GM12878 (cell line): ENCODE measurements around the gene INTS6. TPM values are rescaled to one million over a fixed set of nuclear protein-coding genes. Genes with fewer than 3 reads are reported as not detected.

Experiments
- BMI1 ChIP-seq: fragments of 450-650 bp; IDR thresholded peaks from 2 replicates; pipeline ENCODE4 v1.6.1; 2016; ENCODE audit warnings: mild to moderate bottlenecking, moderate library complexity, borderline replicate concordance
- CHD4 ChIP-seq: fragments of 200-600 bp; sonication (generic); IDR thresholded peaks from 2 replicates; pipeline ENCODE4 v1.6.1; 2016; ENCODE audit warnings: mild to moderate bottlenecking
- CREM ChIP-seq: IDR thresholded peaks from 2 replicates; pipeline ENCODE4 v1.6.1; 2014; ENCODE audit warnings: antibody characterized with exemption, low read depth
- ESRRA ChIP-seq: IDR thresholded peaks from 2 replicates; pipeline ENCODE4 v1.6.1; 2012; ENCODE audit warnings: mild to moderate bottlenecking, low read length, improper control_type of control experiment
- EZH2 ChIP-seq: IDR thresholded peaks from 2 replicates; pipeline ENCODE4 v1.6.1; 2012; ENCODE audit warnings: low read depth, mild to moderate bottlenecking, control low read depth, inconsistent platforms, low read length, borderline replicate concordance; ENCODE audit not compliant: control insufficient read depth
- HDAC6 ChIP-seq: fragments of 200-600 bp; sonication (generic); IDR thresholded peaks from one replicate; pipeline ENCODE4 v1.8.0; 2017; ENCODE audit warnings: antibody characterized with exemption; ENCODE audit not compliant: unreplicated experiment
- LARP7 ChIP-seq: fragments of 450-650 bp; IDR thresholded peaks from 2 replicates; pipeline ENCODE4 v1.6.1; 2017; ENCODE audit warnings: mild to moderate bottlenecking
- NRF1 ChIP-seq: conservative IDR thresholded peaks from 2 replicates; pipeline ENCODE4 v1.6.1; 2011; ENCODE audit warnings: mild to moderate bottlenecking, low read depth, low read length, improper control_type of control experiment
- PAX8 ChIP-seq: fragments of 450-650 bp; IDR thresholded peaks from 2 replicates; pipeline ENCODE4 v1.6.1; 2017; ENCODE audit warnings: mild to moderate bottlenecking, moderate library complexity
- POU2F2 ChIP-seq: IDR thresholded peaks from 3 replicates; pipeline ENCODE4 v1.6.1; 2011; ENCODE audit warnings: low read depth, mild to moderate bottlenecking, low read length, borderline replicate concordance
- RB1 ChIP-seq: fragments of 450-650 bp; formaldehyde crosslinking; IDR thresholded peaks from 2 replicates; pipeline ENCODE4 v1.6.1; 2017; ENCODE audit warnings: mild to moderate bottlenecking, borderline replicate concordance
- RFX5 ChIP-seq: IDR thresholded peaks from 2 replicates; pipeline ENCODE4 v1.6.1; 2011; ENCODE audit warnings: low read depth, low read length, improper control_type of control experiment
- SIN3A ChIP-seq: IDR thresholded peaks from 2 replicates; pipeline ENCODE4 v1.6.1; 2012; ENCODE audit warnings: low read depth, low read length, improper control_type of control experiment
- TAF1 ChIP-seq: IDR thresholded peaks from 2 replicates; pipeline ENCODE4 v1.6.1; 2011; ENCODE audit warnings: mild to moderate bottlenecking, low read depth, low read length, borderline replicate concordance
- TCF7 ChIP-seq: IDR thresholded peaks from 2 replicates; pipeline ENCODE4 v1.6.1; 2014; ENCODE audit warnings: antibody characterized with exemption, borderline replicate concordance
- polyA plus RNA-seq, 11 experiments: library from polyadenylated mRNA; depleted of rRNA in 4 of 11; unstranded in 6 of 11; stranded (reverse) in 5 of 11; fragments of >200 nt; fragmentation: Nextera tagmentation in 4 of 11; fragmentation: Illumina TruSeq in 1 of 11; extraction: Ambion mirVana in 4 of 11; extraction: Trizol in 1 of 11; gene quantifications; 1 replicate in 1 of 11; 2 replicates in 10 of 11; pipeline versions ENCODE4 v1.2.1 to v1.2.3, GENCODE V29; 2011 to 2016; ENCODE audit warnings: inconsistent platforms in 2 of 11, missing spikeins in 2 of 11, low read depth in 1 of 11
- total RNA-seq, 4 experiments: library from RNA; depleted of rRNA in 3 of 4; stranded (reverse); fragments of >200 nt in 3 of 4; fragmentation: Illumina TruSeq in 1 of 4; extraction: Trizol in 1 of 4; gene quantifications; 2 replicates each; pipeline versions ENCODE4 v1.2.1 to v1.2.3, GENCODE V29; 2013 to 2021
- TF ChIP-seq, protein P1 (sequence below): fragments of 450-650 bp; IDR thresholded peaks from 2 replicates; pipeline ENCODE4 v1.6.1; 2016; ENCODE audit warnings: mild to moderate bottlenecking, moderate library complexity, borderline replicate concordance
- TF ChIP-seq, protein P2 (sequence below): fragments of 150-350 bp; IDR thresholded peaks from 2 replicates; pipeline ENCODE4 v1.6.1; 2014; ENCODE audit warnings: mild to moderate bottlenecking, low read depth, low read length
- TF ChIP-seq, protein P3 (sequence below): fragments of 450-650 bp; IDR thresholded peaks from 2 replicates; pipeline ENCODE4 v1.6.1; 2018; ENCODE audit warnings: borderline replicate concordance, mild to moderate bottlenecking; ENCODE audit not compliant: partially characterized antibody
- TF ChIP-seq, protein P4 (sequence below): fragments of 450-650 bp; IDR thresholded peaks from 2 replicates; pipeline ENCODE4 v1.6.1; 2018; ENCODE audit warnings: mild to moderate bottlenecking, low read depth, moderate library complexity; ENCODE audit not compliant: partially characterized antibody

INTS6 gene
- total and polyA plus RNA-seq, 10 of the 15 experiments (the other 5 are each of a cell fraction or from before 2014, with no cell fraction given), result 7.2 to 57.7 (median 30.9) TPM

DNA sequence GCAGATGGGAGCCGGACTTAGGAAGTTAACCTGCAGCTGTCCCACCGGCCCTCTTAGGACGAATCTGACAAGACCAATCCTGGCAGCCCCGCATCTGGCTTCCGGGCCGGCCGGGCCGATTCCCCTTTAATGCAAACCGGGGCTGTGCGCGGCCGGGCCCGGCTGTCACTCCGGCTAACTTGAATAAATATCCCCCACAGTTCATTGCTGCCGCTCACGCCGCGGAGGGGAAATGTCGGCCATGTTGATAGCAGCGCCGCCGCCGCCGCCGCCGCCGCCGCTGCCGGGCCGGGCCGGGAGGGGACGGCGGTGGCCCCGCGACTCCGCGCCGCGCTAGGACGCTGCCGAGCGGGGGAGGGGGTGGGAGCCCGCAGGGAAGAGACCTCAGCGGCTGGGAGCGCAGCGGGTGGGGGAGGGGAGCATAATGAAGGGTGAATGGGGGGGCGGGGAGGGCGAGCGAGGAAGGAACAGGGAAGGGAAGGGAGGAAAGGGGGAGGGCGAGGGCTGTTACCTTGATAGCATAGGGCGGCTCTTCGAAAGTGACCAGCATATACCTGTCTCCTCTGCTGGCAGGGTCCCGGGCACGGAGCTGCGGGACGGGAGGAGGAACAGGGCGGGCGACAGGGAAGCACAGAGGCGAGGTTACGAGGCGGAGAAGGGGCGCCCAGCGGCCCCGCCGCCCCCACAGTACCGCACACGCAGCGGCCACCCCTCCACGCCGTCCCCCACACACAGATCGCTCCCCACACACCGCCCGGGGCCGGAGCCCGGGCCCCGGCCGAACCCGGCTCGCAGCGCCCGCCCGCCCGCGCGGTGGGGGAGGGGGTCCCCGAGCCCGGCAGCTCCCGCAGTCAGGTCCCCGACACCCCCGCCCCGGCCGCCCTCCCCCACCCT is 1.1 kb downstream of the INTS6 start (continued):
- TF ChIP-seq, protein P1, sequence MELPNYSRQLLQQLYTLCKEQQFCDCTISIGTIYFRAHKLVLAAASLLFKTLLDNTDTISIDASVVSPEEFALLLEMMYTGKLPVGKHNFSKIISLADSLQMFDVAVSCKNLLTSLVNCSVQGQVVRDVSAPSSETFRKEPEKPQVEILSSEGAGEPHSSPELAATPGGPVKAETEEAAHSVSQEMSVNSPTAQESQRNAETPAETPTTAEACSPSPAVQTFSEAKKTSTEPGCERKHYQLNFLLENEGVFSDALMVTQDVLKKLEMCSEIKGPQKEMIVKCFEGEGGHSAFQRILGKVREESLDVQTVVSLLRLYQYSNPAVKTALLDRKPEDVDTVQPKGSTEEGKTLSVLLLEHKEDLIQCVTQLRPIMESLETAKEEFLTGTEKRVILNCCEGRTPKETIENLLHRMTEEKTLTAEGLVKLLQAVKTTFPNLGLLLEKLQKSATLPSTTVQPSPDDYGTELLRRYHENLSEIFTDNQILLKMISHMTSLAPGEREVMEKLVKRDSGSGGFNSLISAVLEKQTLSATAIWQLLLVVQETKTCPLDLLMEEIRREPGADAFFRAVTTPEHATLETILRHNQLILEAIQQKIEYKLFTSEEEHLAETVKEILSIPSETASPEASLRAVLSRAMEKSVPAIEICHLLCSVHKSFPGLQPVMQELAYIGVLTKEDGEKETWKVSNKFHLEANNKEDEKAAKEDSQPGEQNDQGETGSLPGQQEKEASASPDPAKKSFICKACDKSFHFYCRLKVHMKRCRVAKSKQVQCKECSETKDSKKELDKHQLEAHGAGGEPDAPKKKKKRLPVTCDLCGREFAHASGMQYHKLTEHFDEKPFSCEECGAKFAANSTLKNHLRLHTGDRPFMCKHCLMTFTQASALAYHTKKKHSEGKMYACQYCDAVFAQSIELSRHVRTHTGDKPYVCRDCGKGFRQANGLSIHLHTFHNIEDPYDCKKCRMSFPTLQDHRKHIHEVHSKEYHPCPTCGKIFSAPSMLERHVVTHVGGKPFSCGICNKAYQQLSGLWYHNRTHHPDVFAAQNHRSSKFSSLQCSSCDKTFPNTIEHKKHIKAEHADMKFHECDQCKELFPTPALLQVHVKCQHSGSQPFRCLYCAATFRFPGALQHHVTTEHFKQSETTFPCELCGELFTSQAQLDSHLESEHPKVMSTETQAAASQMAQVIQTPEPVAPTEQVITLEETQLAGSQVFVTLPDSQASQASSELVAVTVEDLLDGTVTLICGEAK, result no peak
- TF ChIP-seq NRF1 (no peak), TAF1 (peak; percentile 70; the same call in 1 of the 2 replicates), TCF7 (no peak), EZH2 (no peak), POU2F2 (peak; percentile 75; the same call in 1 of the 3 replicates), CHD4 (no peak), RFX5 (no peak), RB1 (no peak), LARP7 (peak; percentile 23; the same call in 1 of the 2 replicates), CREM (no peak; the same call in 1 of the 2 replicates), HDAC6 (no peak), ESRRA (no peak), PAX8 (no peak), BMI1 (no peak), SIN3A (0 out of 2 replicates have a peak, but pooled peaks have one; percentile 23)
- TF ChIP-seq, protein P2, sequence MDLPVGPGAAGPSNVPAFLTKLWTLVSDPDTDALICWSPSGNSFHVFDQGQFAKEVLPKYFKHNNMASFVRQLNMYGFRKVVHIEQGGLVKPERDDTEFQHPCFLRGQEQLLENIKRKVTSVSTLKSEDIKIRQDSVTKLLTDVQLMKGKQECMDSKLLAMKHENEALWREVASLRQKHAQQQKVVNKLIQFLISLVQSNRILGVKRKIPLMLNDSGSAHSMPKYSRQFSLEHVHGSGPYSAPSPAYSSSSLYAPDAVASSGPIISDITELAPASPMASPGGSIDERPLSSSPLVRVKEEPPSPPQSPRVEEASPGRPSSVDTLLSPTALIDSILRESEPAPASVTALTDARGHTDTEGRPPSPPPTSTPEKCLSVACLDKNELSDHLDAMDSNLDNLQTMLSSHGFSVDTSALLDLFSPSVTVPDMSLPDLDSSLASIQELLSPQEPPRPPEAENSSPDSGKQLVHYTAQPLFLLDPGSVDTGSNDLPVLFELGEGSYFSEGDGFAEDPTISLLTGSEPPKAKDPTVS, result no peak
- TF ChIP-seq, protein P3, sequence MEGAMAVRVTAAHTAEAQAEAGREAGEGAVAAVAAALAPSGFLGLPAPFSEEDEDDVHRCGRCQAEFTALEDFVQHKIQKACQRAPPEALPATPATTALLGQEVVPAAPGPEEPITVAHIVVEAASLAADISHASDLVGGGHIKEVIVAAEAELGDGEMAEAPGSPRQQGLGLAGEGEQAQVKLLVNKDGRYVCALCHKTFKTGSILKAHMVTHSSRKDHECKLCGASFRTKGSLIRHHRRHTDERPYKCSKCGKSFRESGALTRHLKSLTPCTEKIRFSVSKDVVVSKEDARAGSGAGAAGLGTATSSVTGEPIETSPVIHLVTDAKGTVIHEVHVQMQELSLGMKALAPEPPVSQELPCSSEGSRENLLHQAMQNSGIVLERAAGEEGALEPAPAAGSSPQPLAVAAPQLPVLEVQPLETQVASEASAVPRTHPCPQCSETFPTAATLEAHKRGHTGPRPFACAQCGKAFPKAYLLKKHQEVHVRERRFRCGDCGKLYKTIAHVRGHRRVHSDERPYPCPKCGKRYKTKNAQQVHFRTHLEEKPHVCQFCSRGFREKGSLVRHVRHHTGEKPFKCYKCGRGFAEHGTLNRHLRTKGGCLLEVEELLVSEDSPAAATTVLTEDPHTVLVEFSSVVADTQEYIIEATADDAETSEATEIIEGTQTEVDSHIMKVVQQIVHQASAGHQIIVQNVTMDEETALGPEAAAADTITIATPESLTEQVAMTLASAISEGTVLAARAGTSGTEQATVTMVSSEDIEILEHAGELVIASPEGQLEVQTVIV, result no peak
- TF ChIP-seq, protein P4, sequence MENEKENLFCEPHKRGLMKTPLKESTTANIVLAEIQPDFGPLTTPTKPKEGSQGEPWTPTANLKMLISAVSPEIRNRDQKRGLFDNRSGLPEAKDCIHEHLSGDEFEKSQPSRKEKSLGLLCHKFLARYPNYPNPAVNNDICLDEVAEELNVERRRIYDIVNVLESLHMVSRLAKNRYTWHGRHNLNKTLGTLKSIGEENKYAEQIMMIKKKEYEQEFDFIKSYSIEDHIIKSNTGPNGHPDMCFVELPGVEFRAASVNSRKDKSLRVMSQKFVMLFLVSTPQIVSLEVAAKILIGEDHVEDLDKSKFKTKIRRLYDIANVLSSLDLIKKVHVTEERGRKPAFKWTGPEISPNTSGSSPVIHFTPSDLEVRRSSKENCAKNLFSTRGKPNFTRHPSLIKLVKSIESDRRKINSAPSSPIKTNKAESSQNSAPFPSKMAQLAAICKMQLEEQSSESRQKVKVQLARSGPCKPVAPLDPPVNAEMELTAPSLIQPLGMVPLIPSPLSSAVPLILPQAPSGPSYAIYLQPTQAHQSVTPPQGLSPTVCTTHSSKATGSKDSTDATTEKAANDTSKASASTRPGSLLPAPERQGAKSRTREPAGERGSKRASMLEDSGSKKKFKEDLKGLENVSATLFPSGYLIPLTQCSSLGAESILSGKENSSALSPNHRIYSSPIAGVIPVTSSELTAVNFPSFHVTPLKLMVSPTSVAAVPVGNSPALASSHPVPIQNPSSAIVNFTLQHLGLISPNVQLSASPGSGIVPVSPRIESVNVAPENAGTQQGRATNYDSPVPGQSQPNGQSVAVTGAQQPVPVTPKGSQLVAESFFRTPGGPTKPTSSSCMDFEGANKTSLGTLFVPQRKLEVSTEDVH, result no peak
